HG03342 (cell line): ENCODE results near the gene FGFBP1.
"Not testable (repeated sequence)": the region's sequence is repeated elsewhere in the genome, so short reads cannot be mapped to it uniquely, and the experiment has no call there.

ENCODE experiments used
- ATAC-seq: cut with Tn5 transposase; IDR thresholded peaks from one replicate; pipeline ENCODE4 v1.9.1; 2021; ENCODE audit warnings: mild to moderate bottlenecking, moderate library complexity; ENCODE audit not compliant: unreplicated experiment

FGFBP1 gene

DNA sequence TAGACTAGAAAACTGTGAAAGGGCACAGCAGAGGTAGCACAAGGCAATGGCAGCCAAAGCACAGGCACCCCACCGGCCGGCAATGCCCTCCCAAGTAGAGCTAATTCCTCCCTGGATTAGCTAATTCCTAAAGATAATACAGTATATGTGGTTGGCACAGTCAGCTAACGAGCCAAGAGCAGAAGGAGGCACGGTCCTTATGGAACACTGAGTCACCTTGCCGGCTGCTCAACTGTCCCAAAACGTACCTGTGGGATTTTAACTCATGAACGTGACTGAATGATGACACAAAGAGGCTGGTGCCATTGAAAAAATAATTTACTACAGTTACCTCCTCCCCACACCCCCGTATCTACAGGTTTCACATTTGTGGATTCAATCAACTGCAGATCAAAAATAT lies 9.1 kb upstream of the FGFBP1 start:
- no peak for ATAC-seq

- ATAC-seq = no peak
Measured at GRCh38 chr4:15945516-15945915, 7.0 kb upstream of the FGFBP1 start.

DNA sequence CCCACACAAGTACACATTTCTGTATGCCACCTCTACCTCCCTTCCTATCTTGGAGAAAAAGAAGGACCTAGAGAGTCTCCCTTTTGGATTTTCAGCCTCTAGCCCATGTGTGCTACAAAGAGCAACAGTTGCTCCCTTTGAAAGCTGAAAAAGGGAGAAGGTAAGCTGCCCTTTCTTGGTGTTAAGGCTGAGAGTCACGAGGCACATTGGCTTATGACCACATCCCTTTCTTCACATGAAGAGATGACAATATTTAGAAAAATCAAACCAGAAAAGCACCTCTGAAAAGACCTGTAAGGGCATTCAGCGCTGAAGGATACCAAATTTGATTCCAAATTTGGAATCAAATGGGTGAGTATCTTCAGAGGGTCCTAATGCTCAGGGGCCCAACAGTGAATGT lies 6.4 kb upstream of the FGFBP1 start:
- ATAC-seq = no peak

GRCh38 chr4:15942283-15942682 lies 3.7 kb upstream of the FGFBP1 start:
- ATAC-seq = no peak

- no peak for ATAC-seq
Measured at GRCh38 chr4:15938182-15938581, 358 bp downstream of the FGFBP1 start.

GRCh38 chr4:15936495-15936894 lies 2.0 kb downstream of the FGFBP1 start:
- ATAC-seq = no peak

DNA sequence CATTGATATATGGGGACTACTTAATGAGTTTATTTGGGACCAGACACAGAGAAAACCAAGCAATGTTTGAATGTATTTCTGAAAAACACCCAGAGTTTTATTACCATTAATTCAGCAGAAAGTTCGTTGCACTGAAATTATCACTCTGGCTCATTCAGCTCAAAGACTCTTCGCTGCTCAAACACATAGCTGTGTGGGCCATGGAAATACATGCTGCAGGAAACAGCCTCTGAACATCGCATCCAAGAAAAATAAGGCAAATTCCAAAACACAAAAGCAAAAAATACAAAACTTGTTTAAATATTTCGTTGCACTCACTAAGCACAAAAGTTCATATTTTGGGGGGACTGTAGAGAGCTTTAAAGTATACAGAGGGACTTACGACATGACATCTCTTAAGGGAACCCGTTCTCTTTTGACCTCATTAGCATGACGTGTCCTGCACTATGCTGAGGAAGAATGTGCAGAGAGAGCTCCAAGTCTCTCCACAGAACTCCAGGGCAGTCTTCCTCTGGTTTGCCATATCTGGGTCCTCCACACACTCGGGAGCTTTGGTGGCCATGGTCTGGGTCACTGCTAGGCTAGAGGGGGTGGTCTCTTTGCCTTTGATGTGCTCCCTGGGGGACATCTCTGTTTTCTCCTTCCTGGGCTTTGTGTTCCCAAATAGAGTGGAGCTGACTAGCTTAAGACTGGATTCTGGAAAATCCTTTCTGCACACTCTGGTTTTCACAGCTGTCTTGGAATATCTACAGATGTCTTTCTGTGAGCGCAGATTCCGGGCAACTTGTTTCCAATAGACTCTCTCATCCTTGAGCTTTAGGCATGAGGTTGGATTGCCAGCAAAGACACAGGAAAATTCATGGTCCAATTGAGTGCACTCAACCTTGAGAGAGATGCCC lies 2.8 kb downstream of the FGFBP1 start:
- no peak for ATAC-seq

GRCh38 chr4:15934259-15934658 lies 4.3 kb downstream of the FGFBP1 start:
- no peak for ATAC-seq

DNA sequence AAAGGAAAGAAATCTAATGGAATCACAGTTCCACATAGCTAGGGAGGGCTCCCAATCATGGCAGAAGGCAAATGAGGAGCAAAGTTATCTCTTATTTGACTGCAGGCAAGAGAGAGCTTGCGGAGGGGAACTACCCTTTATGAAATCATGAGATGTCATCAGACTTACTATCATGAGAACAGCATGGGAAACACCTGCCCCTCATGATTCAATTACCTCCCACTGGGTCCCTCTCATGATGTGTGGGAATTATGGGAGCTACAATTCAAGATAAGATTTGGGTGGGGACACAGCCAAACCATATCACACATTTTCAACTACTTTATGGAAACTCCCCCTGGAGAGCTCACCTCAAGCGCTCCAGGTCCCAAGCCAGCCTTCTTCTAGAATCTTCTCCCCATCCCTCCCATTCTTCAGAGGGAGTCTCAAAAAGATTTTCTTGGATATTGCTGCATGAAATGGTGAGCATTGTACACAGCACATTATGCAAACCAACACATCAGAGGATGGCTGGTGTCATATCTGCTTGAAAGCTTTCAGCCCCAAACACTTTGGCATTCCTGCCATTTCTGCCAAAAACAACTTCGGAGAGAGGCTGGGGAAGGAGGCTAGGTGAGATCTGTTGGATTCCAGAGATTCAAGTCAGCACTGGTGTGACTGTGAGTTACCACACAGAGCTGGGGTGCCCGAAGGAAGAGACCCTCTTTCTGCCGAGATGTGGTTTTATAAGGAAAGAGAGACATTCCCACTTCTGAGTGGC lies 6.9 kb downstream of the FGFBP1 start:
- no peak for ATAC-seq

- peak; percentile 42 for ATAC-seq
Measured at GRCh38 chr4:15930314-15930713, 8.2 kb downstream of the FGFBP1 start.

DNA sequence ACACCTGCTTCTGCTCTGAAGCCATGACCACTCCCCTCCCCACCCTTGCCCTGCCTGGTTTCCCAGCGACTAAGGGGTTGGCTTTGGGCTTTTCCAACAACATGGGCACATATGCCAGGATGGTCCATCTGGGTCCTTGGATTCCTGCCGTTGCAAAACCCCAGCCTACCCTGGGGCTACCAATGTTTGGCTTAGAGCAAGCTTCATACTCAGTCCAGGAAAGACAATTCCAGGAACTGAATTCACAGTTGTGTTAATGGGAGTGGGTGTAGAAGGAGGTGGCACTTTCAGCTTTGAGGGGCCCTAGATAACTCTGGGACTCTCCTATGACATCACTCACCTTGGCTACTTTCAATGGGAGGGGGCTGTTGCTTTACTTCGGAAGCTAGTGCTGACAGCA lies 9.0 kb downstream of the FGFBP1 start:
- no peak for ATAC-seq

DNA sequence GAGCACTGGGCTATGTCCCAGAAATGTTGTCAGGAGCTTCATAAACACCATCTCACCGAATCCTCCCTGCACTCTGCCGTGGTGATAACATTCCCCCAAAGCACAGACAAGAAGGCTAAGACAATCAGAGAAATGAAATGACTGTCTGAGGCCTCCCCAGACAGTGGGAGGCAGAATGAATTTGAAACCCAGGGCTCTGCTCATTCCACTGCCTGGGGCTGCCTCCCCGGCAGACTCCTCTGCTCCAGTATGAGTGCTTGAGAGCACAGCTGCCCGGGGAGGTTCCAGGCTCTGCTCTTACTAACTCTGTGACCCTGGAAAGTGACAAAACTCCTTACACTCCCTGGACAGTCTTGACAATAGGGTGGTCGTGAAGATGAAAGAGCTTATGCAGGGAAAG lies 9.7 kb downstream of the FGFBP1 start:
- no peak for ATAC-seq

GRCh38 chr4:15926486-15926885 lies 12.1 kb downstream of the FGFBP1 start:
- no peak for ATAC-seq

- no peak for ATAC-seq
Measured at GRCh38 chr4:15925830-15926229, 12.7 kb downstream of the FGFBP1 start.

DNA sequence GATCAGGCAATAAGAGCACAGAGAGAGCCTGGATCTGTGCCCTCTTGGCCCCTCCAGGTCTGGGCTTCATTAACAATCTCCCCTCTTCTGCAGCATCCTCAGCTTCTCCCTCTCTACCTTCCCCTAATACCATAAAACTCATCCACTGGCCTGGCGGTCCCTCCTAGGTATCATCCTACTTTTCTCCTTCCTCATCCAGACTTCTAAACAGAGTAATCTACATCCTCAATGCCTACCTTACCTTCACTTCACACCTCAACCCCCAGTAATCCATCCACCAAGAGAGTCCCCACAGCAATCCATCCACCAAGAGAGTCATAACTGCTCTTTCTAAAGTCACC lies 17.0 kb downstream of the FGFBP1 start:
- no peak for ATAC-seq

GRCh38 chr4:15920723-15921591 lies 17.6 kb downstream of the FGFBP1 start:
- ATAC-seq = no peak

DNA sequence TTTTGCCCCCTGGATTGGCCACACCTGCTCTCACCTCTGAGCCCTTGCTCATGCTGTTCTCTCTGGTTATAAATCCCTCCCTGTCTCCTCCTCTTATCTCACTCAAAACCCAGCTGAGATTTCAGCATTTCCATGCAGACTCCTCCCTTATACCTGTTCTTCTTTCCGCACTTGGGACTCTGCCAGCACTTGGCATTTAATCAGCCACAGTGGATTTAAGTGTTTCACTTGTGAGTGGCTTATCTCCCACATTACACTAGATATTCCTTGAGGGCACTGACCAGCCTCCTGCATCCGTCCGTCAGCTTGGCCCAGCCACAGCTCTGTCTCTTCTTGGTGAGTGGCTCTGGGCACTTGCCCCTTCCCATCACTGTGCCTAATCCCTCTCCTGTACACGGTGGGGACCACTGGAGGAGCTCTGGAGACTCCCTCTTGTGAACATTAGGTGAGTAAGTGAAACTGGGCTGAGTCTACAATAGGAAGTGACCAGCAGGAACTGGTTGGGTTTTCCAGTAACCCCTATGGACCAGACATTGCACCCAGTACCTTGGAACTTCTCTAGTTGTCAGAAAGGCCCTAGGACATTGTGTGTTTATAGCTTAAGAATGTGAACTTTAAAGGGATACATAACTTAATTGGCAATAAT lies 19.9 kb downstream of the FGFBP1 start:
- ATAC-seq = no peak

GRCh38 chr4:15917297-15917696 lies 21.2 kb downstream of the FGFBP1 start:
- ATAC-seq = no peak

GRCh38 chr4:15916358-15916757 lies 22.2 kb downstream of the FGFBP1 start:
- not testable (repeated sequence) for ATAC-seq

GRCh38 chr4:15914736-15915135 lies 23.8 kb downstream of the FGFBP1 start:
- ATAC-seq = no peak

DNA sequence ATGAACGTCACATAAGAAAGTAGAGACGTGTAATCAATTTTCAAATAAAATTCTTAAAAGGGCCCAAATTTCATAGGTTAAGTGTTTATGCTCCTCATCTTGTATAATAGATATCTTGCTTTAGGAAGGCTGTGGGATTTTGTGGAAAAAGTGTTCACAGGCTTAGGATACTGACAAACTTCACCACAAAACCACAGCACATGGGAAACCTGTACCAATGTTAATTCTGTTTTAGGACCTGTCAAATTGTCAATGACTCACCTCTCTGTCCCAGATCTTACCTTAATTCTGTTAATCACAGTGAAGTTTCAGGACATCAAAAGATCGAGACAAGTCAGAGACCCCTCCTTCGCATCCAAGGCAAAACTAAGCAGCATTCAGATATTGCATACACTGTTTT lies 24.2 kb downstream of the FGFBP1 start:
- ATAC-seq = no peak
